Central memory CD8-positive, alpha-beta T cell (primary cell): ENCODE data around the gene KCTD1.

Experiments
- ATAC-seq: fragments of 150-1000 bp; cut with Tn5 transposase; replicated peaks from 2 replicates; pipeline ENCODE4 v1.10.0; 2022; ENCODE audit warnings: mild to moderate bottlenecking, moderate FRiP score, moderate number of reproducible peaks; ENCODE audit not compliant: poor library complexity, severe bottlenecking; ENCODE audit errors: extremely low read depth
- DNase-seq, 2 donors: peaks; one replicate each; pipeline ENCODE4 v3.0.0; 2021; ENCODE audit warnings: low spot score in 2 of 2
- H3K27ac Mint-ChIP-seq: one replicate; pipeline ENCODE4 v1.8.0; 2022; ENCODE audit warnings: low read depth, mild to moderate bottlenecking, moderate library complexity, mixed read lengths
- H3K27me3 Mint-ChIP-seq: one replicate; pipeline ENCODE4 v1.8.0; 2022; ENCODE audit warnings: mixed read lengths
- H3K36me3 Mint-ChIP-seq: one replicate; pipeline ENCODE4 v1.8.0; 2022; ENCODE audit warnings: mild to moderate bottlenecking, moderate library complexity, mixed read lengths; ENCODE audit not compliant: insufficient read depth
- H3K4me1 Mint-ChIP-seq: one replicate; pipeline ENCODE4 v1.8.0; 2022; ENCODE audit warnings: mixed read lengths
- H3K4me3 Mint-ChIP-seq: one replicate; pipeline ENCODE4 v1.8.0; 2022; ENCODE audit warnings: mild to moderate bottlenecking, moderate library complexity, mixed read lengths
- H3K9me3 Mint-ChIP-seq: one replicate; pipeline ENCODE4 v1.8.0; 2022; ENCODE audit warnings: mixed read lengths

The KCTD1 gene

GRCh38 chr18:26562568-26562967 lies 14.2 kb upstream of the KCTD1 start:
- DNase-seq: no peak
- Mint-ChIP-seq H3K36me3 (no peaks in the 10 kb centered on the region), H3K4me3 (no peak overlapping the region), H3K27me3 (peaks cover 40% of the 10 kb centered on the region), H3K9me3 (no peaks in the 10 kb centered on the region), H3K27ac (no peak overlapping the region), H3K4me1 (no peaks in the 10 kb centered on the region)
- no peak for ATAC-seq

- ATAC-seq: no peak
These were observed 13.4 kb upstream of the KCTD1 start for GRCh38 chr18:26561769-26562168.

GRCh38 chr18:26556573-26556972 lies 8.2 kb upstream of the KCTD1 start:
- ATAC-seq (no peak), DNase-seq (no peak)
- no peaks in the 10 kb centered on the region for H3K4me1 Mint-ChIP-seq
- H3K9me3 Mint-ChIP-seq: no peaks in the 10 kb centered on the region
- H3K27ac Mint-ChIP-seq: no peak overlapping the region
- H3K4me3 Mint-ChIP-seq: no peak overlapping the region
- H3K27me3 Mint-ChIP-seq: peaks cover 58% of the 10 kb centered on the region
- H3K36me3 Mint-ChIP-seq: no peaks in the 10 kb centered on the region

More at GRCh38 chr18:26561769-26562168, 13.4 kb upstream of the KCTD1 start:
- no peaks in the 10 kb centered on the region for H3K9me3 Mint-ChIP-seq
- no peak for DNase-seq
- peaks cover 41% of the 10 kb centered on the region for H3K27me3 Mint-ChIP-seq
- H3K4me1 Mint-ChIP-seq: no peaks in the 10 kb centered on the region
- H3K36me3 Mint-ChIP-seq: no peaks in the 10 kb centered on the region
- H3K4me3 Mint-ChIP-seq: no peak overlapping the region
- H3K27ac Mint-ChIP-seq: no peak overlapping the region

- no peak overlapping the region for H3K4me3 Mint-ChIP-seq
- H3K27me3 Mint-ChIP-seq: peaks cover 64% of the 10 kb centered on the region
- H3K36me3 Mint-ChIP-seq: no peaks in the 10 kb centered on the region
- H3K27ac Mint-ChIP-seq: no peak overlapping the region
- no peaks in the 10 kb centered on the region for H3K4me1 Mint-ChIP-seq
- no peak for DNase-seq
- H3K9me3 Mint-ChIP-seq: no peaks in the 10 kb centered on the region
- no peak for ATAC-seq
These were observed 7.6 kb upstream of the KCTD1 start for GRCh38 chr18:26555804-26556553.

- DNase-seq (no peak), ATAC-seq (no peak)
- peaks cover 74% of the 10 kb centered on the region for H3K27me3 Mint-ChIP-seq
- peaks cover 8% of the 10 kb centered on the region for H3K4me1 Mint-ChIP-seq
- H3K36me3 Mint-ChIP-seq: no peaks in the 10 kb centered on the region
- H3K4me3 Mint-ChIP-seq: no peak overlapping the region
- no peak overlapping the region for H3K27ac Mint-ChIP-seq
- H3K9me3 Mint-ChIP-seq: no peaks in the 10 kb centered on the region
These were observed 5.6 kb upstream of the KCTD1 start for GRCh38 chr18:26553943-26554342.

- no peaks in the 10 kb centered on the region for H3K9me3 Mint-ChIP-seq
- H3K27me3 Mint-ChIP-seq: peaks cover 57% of the 10 kb centered on the region
- H3K27ac Mint-ChIP-seq: no peak overlapping the region
- H3K4me1 Mint-ChIP-seq: peaks cover 8% of the 10 kb centered on the region
- no peak overlapping the region for H3K4me3 Mint-ChIP-seq
- ATAC-seq (no peak), DNase-seq (no peak)
- peaks cover 1% of the 10 kb centered on the region for H3K36me3 Mint-ChIP-seq
These were observed 3.3 kb upstream of the KCTD1 start for GRCh38 chr18:26551695-26552081.

GRCh38 chr18:26550998-26551694 lies 2.8 kb upstream of the KCTD1 start:
- Mint-ChIP-seq H3K4me3 (no peak overlapping the region), H3K27ac (no peak overlapping the region), H3K36me3 (peaks cover 3% of the 10 kb centered on the region), H3K4me1 (peaks cover 8% of the 10 kb centered on the region), H3K27me3 (peaks cover 52% of the 10 kb centered on the region), H3K9me3 (no peaks in the 10 kb centered on the region)
- ATAC-seq (no peak), DNase-seq (no peak)

GRCh38 chr18:26549263-26550094 lies 1.1 kb upstream of the KCTD1 start:
- H3K4me3 Mint-ChIP-seq: peak overlapping the region; percentile 82
- ATAC-seq: no peak
- DNase-seq: no peak
- no peaks in the 10 kb centered on the region for H3K9me3 Mint-ChIP-seq
- peaks cover 16% of the 10 kb centered on the region for H3K4me1 Mint-ChIP-seq
- H3K27ac Mint-ChIP-seq: peak overlapping the region; percentile 35
- H3K27me3 Mint-ChIP-seq: peaks cover 46% of the 10 kb centered on the region
- H3K36me3 Mint-ChIP-seq: peaks cover 3% of the 10 kb centered on the region

- H3K27ac Mint-ChIP-seq: peak overlapping the region; percentile 68
- peaks cover 30% of the 10 kb centered on the region for H3K4me1 Mint-ChIP-seq
- peaks cover 3% of the 10 kb centered on the region for H3K36me3 Mint-ChIP-seq
- peak overlapping the region; percentile 82 for H3K4me3 Mint-ChIP-seq
- DNase-seq (peak; percentile 23 to 29), ATAC-seq (peak; percentile 63)
- H3K27me3 Mint-ChIP-seq: peaks cover 29% of the 10 kb centered on the region
- no peaks in the 10 kb centered on the region for H3K9me3 Mint-ChIP-seq
These were observed 523 bp downstream of the KCTD1 start for GRCh38 chr18:26547646-26548414.

GRCh38 chr18:26546875-26547645 lies 1.3 kb downstream of the KCTD1 start:
- Mint-ChIP-seq H3K27ac (no peak overlapping the region), H3K36me3 (peaks cover 3% of the 10 kb centered on the region), H3K4me3 (peak overlapping the region; percentile 82), H3K9me3 (no peaks in the 10 kb centered on the region), H3K27me3 (peaks cover 22% of the 10 kb centered on the region), H3K4me1 (peaks cover 30% of the 10 kb centered on the region)
- no peak for DNase-seq
- ATAC-seq: no peak

- no peak overlapping the region for H3K27ac Mint-ChIP-seq
- H3K27me3 Mint-ChIP-seq: peaks cover 14% of the 10 kb centered on the region
- H3K4me3 Mint-ChIP-seq: peak overlapping the region; percentile 82
- H3K36me3 Mint-ChIP-seq: peaks cover 3% of the 10 kb centered on the region
- DNase-seq (no peak), ATAC-seq (no peak)
- no peaks in the 10 kb centered on the region for H3K9me3 Mint-ChIP-seq
- peaks cover 30% of the 10 kb centered on the region for H3K4me1 Mint-ChIP-seq
These were observed 2.0 kb downstream of the KCTD1 start for GRCh38 chr18:26546170-26546874.
